Tibial nerve (tissue), 4 donors: ENCODE data around the gene IFITM2. TPM values are rescaled to one million over a fixed set of nuclear protein-coding genes. Genes with fewer than 3 reads are reported as not detected.

ENCODE experiments used
- DNase-seq, 2 donors: peaks; one replicate each; pipeline ENCODE4 v3.0.0-alpha.2; 2019; ENCODE audit warnings: low spot score in 2 of 2
- H3K27ac ChIP-seq, 4 donors: fragments of 200-600 bp; sonication (generic) in 3 of 4; one replicate each; pipeline ENCODE4 v1.5.1; 2017 to 2019; ENCODE audit warnings: mild to moderate bottlenecking in 1 of 4
- H3K27me3 ChIP-seq, 2 donors: fragments of 200-600 bp; sonication (generic) in 1 of 2; one replicate each; pipeline versions ENCODE4 v1.5.1 to v1.6.0; 2017 to 2019
- H3K36me3 ChIP-seq, 3 donors: fragments of 200-600 bp; sonication (generic); one replicate each; pipeline ENCODE4 v1.5.1; 2018 to 2019
- H3K4me1 ChIP-seq, 4 donors: fragments of 200-600 bp; sonication (generic) in 3 of 4; one replicate each; pipeline ENCODE4 v1.5.1; 2017 to 2019
- H3K4me3 ChIP-seq, 4 donors: fragments of 200-600 bp; sonication (generic) in 3 of 4; one replicate each; pipeline ENCODE4 v1.5.1; 2017 to 2019; ENCODE audit warnings: mild to moderate bottlenecking in 1 of 4, moderate library complexity in 1 of 4
- H3K9me3 ChIP-seq, 4 donors: fragments of 200-600 bp; sonication (generic) in 3 of 4; one replicate each; pipeline ENCODE4 v1.5.1; 2017 to 2019
- CTCF ChIP-seq, 5 experiments: fragments of 200-600 bp in 3 of 5; fragments of 450-650 bp in 2 of 5; sonication (generic) in 3 of 5; IDR thresholded peaks; one replicate each; pipeline ENCODE4 v1.5.1; 2016 to 2019; ENCODE audit warnings: antibody characterized with exemption in 5 of 5, mild to moderate bottlenecking in 3 of 5, moderate library complexity in 2 of 5
- EP300 ChIP-seq, 2 donors: sonication (generic); formaldehyde crosslinking; IDR thresholded peaks; one replicate each; pipeline ENCODE4 v1.6.1; 2017; ENCODE audit warnings: antibody characterized with exemption in 2 of 2, mild to moderate bottlenecking in 1 of 2
- POLR2A ChIP-seq, 2 donors: fragments of 450-650 bp; IDR thresholded peaks; one replicate each; pipeline ENCODE4 v1.6.1; 2017; ENCODE audit warnings: antibody characterized with exemption in 2 of 2, mild to moderate bottlenecking in 2 of 2, moderate library complexity in 2 of 2
- WGBS, 2 donors: methylation state at CpG; one replicate each; pipeline ENCODE4 v1.1.5; 2018; 5-methylcytosine and 5-hydroxymethylcytosine counted together
- total RNA-seq, 4 donors: library from RNA; depleted of rRNA; stranded (reverse); fragments of >200 nt; gene quantifications; one replicate each; pipeline ENCODE4 v1.1.0, GENCODE V29; 2016

Gene IFITM2
- total RNA-seq, 4 donors from 2014 or later = 258 to 624 (median 292) TPM

- no peak for TF ChIP-seq POLR2A (IDR thresholded peaks at IDR 0.05)
- no peak for TF ChIP-seq EP300 (IDR thresholded peaks at IDR 0.05)
- TF ChIP-seq CTCF (IDR thresholded peaks at IDR 0.05) = no peak
- Histone ChIP-seq H3K4me3 (no peak overlapping the region), H3K27me3 (no peaks in the 10 kb centered on the region), H3K27ac (peak overlapping the region; percentile 7 to 99 (median 66)), H3K9me3 (no peaks in the 10 kb centered on the region), H3K4me1 (peaks cover 3 to 49% (median 26%) of the 10 kb centered on the region in 4 donors), H3K36me3 (no peaks in the 10 kb centered on the region)
- DNase-seq = no peak
- WGBS, 2 donors = 53 to 60% methylated on average over 18 of the region's 18 CpGs
Measured at GRCh38 chr11:350723-351255, 43.2 kb downstream of the IFITM2 start.

GRCh38 chr11:351411-351810 lies 43.8 kb downstream of the IFITM2 start:
- TF ChIP-seq EP300 (IDR thresholded peaks at IDR 0.05) (no peak), POLR2A (IDR thresholded peaks at IDR 0.05) (no peak), CTCF (IDR thresholded peaks at IDR 0.05) (no peak)
- Histone ChIP-seq H3K27ac (peak overlapping the region in 3 of 4 donors; percentile 62 to 99 (median 70)), H3K9me3 (no peaks in the 10 kb centered on the region), H3K4me1 (peaks cover 3 to 49% (median 27%) of the 10 kb centered on the region in 4 donors), H3K36me3 (no peaks in the 10 kb centered on the region), H3K27me3 (no peaks in the 10 kb centered on the region), H3K4me3 (no peak overlapping the region)
- DNase-seq = no peak
- WGBS, 2 donors = 96% methylated on average over 14 of the region's 14 CpGs

- Histone ChIP-seq H3K27me3 (no peaks in the 10 kb centered on the region), H3K9me3 (no peaks in the 10 kb centered on the region), H3K27ac (peak overlapping the region; percentile 97 to 99 (median 98)), H3K4me3 (no peak overlapping the region), H3K36me3 (no peaks in the 10 kb centered on the region), H3K4me1 (peaks cover 3 to 49% (median 27%) of the 10 kb centered on the region in 4 donors)
- no peak for DNase-seq
- 85 to 88% methylated on average over 12 of the region's 12 CpGs for WGBS, 2 donors
- TF ChIP-seq EP300 (IDR thresholded peaks at IDR 0.05) (no peak), CTCF (IDR thresholded peaks at IDR 0.05) (no peak), POLR2A (IDR thresholded peaks at IDR 0.05) (no peak)
Measured at GRCh38 chr11:352456-353031, 44.9 kb downstream of the IFITM2 start.

GRCh38 chr11:353179-353873 lies 45.7 kb downstream of the IFITM2 start:
- no peaks in the 10 kb centered on the region for H3K9me3 ChIP-seq
- H3K4me3 ChIP-seq = no peak overlapping the region
- H3K4me1 ChIP-seq = peaks cover 3 to 49% (median 27%) of the 10 kb centered on the region in 4 donors
- peak overlapping the region; percentile 97 to 99 (median 98) for H3K27ac ChIP-seq
- H3K36me3 ChIP-seq = no peaks in the 10 kb centered on the region
- TF ChIP-seq CTCF (IDR thresholded peaks at IDR 0.05) (no peak), POLR2A (IDR thresholded peaks at IDR 0.05) (peak; percentile 40 to 60), EP300 (IDR thresholded peaks at IDR 0.05) (peak; percentile 60 to 89)
- no peaks in the 10 kb centered on the region for H3K27me3 ChIP-seq
- DNase-seq = peak; percentile 80 to 87
- 12 to 19% methylated on average over 16 of the region's 16 CpGs for WGBS, 2 donors
